GM08714 (cell line): ENCODE results near the gene PLA2G3.
A peak's percentile ranks its signal among the peaks of the same experiment; 100 is the strongest.

Experiments
- H3K4me3 ChIP-seq: fragments of 200-500 bp; sonication (Bioruptor generic); 2 replicates; pipeline ENCODE4 v1.5.1; 2014; ENCODE audit warnings: mild to moderate bottlenecking, low read length, inconsistent platforms
- ZNF274 ChIP-seq: IDR thresholded peaks from 2 replicates; pipeline ENCODE4 v1.6.1; 2012; ENCODE audit warnings: mild to moderate bottlenecking, low read depth, low read length

The PLA2G3 gene

GRCh38 chr22:31094741-31095140, 45.6 kb downstream of the PLA2G3 start:
- TF ChIP-seq ZNF274 = no peak
- H3K4me3 ChIP-seq = no peak overlapping the region

- no peak for TF ChIP-seq ZNF274
Measured at GRCh38 chr22:31094021-31094551, 46.2 kb downstream of the PLA2G3 start.

GRCh38 chr22:31093086-31093850, 47.0 kb downstream of the PLA2G3 start:
- TF ChIP-seq ZNF274 = no peak
- no peak overlapping the region for H3K4me3 ChIP-seq

More at GRCh38 chr22:31094021-31094551, 46.2 kb downstream of the PLA2G3 start:
- H3K4me3 ChIP-seq = no peak overlapping the region

GRCh38 chr22:31092161-31092560, 48.1 kb downstream of the PLA2G3 start:
- H3K4me3 ChIP-seq = no peak overlapping the region
- no peak for TF ChIP-seq ZNF274

- no peak for TF ChIP-seq ZNF274
Measured at GRCh38 chr22:31091106-31091975, 49.0 kb downstream of the PLA2G3 start.

GRCh38 chr22:31090217-31091085, 49.9 kb downstream of the PLA2G3 start:
- no peak overlapping the region for H3K4me3 ChIP-seq
- no peak for TF ChIP-seq ZNF274

More at GRCh38 chr22:31091106-31091975, 49.0 kb downstream of the PLA2G3 start:
- no peak overlapping the region for H3K4me3 ChIP-seq

GRCh38 chr22:31089160-31090100, 50.9 kb downstream of the PLA2G3 start:
- TF ChIP-seq ZNF274 = no peak

GRCh38 chr22:31088233-31088986, 51.9 kb downstream of the PLA2G3 start:
- no peak overlapping the region for H3K4me3 ChIP-seq
- no peak for TF ChIP-seq ZNF274

More at GRCh38 chr22:31089160-31090100, 50.9 kb downstream of the PLA2G3 start:
- no peak overlapping the region for H3K4me3 ChIP-seq

- no peak overlapping the region for H3K4me3 ChIP-seq
- TF ChIP-seq ZNF274 = no peak
Measured at GRCh38 chr22:31087744-31088215, 52.5 kb downstream of the PLA2G3 start.

GRCh38 chr22:31086703-31087330, 53.5 kb downstream of the PLA2G3 start:
- no peak for TF ChIP-seq ZNF274
- no peak overlapping the region for H3K4me3 ChIP-seq

GRCh38 chr22:31085928-31086327, 54.4 kb downstream of the PLA2G3 start:
- no peak overlapping the region; the same call in 1 of the 2 replicates for H3K4me3 ChIP-seq
- TF ChIP-seq ZNF274 = no peak

- H3K4me3 ChIP-seq = peak overlapping the region; percentile 73; the same call in 1 of the 2 replicates
- no peak for TF ChIP-seq ZNF274
Measured at GRCh38 chr22:31085493-31085824, 54.8 kb downstream of the PLA2G3 start.
